ENCODE data around the gene ADCY9.

The ADCY9 gene

DNA sequence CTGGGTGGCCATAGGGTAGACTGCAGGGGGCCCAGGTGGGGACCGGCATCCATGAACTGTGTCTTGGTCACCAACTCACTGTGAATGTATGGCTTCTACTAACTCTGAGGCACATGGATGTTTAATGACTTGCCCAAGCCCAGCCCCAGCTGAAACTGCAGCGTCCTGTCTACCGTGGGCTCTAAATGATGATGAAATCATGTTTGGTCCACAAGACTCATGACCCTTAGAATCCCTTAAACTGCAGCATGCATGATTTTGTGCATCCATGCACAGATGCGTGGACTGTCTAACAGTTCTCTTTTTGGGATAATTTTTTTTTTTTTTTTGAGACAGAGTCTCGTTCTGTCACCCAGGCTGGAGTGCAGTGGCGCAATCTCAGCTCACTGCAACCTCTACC is 203.3 kb downstream of the ADCY9 start:
- no peak for DNase-seq (ENCODE audit: low read depth in 2 of 2)
